ENCODE measurements around the gene AOC3. TPM values are rescaled to one million over a fixed set of nuclear protein-coding genes. Genes with fewer than 3 reads are reported as not detected.
A peak's percentile ranks its signal among the peaks of the same experiment; 100 is the strongest.

AOC3 gene
- polyA plus RNA-seq, 1 of the 3 experiments (the other 2 are of a cell fraction), result 0.03 TPM

- TF ChIP-seq MXI1 (IDR thresholded peaks at IDR 0.05; ENCODE audit: low read depth, low read length) (no peak), USF2 (IDR thresholded peaks at IDR 0.05; ENCODE audit: borderline replicate concordance, low read depth, low read length) (no peak), EZH2phosphoT487 (IDR thresholded peaks at IDR 0.05; ENCODE audit: borderline replicate concordance, low read depth) (no peak), GABPA (IDR thresholded peaks at IDR 0.05; ENCODE audit: low read depth) (0 out of 2 replicates have a peak, but pooled peaks have one; percentile 12), ELF1 (IDR thresholded peaks at IDR 0.05) (no peak), NFIC (IDR thresholded peaks at IDR 0.05; ENCODE audit: borderline replicate concordance) (peak; percentile 71), JUND (IDR thresholded peaks at IDR 0.05) (peak; percentile 52; the same call in 1 of the 2 replicates), SMC3 (IDR thresholded peaks at IDR 0.05; ENCODE audit: low read depth, low read length) (no peak), CTCF (IDR thresholded peaks at IDR 0.05) (no peak), EP300 (IDR thresholded peaks at IDR 0.05; ENCODE audit: borderline replicate concordance in 1 of 2, low read depth in 1 of 2, low read length in 1 of 2) (0 out of 4 replicates have a peak, but pooled peaks of 1 of the 2 experiments have one; percentile 29)
These were observed 41.7 kb upstream of the AOC3 start (continued) for GRCh38 chr17:42809250-42809649.

GRCh38 chr17:42814633-42815399 lies 36.2 kb upstream of the AOC3 start:
- Histone ChIP-seq H3K4me2 (peak overlapping the region; percentile 64), H3K27ac (ENCODE audit: low read depth in 2 of 2, low read length in 1 of 2) (peak overlapping the region; percentile 77 to 84), H3F3A (replicated peaks; ENCODE audit: insufficient read depth) (peaks cover 62% of the 10 kb centered on the region), H3K27me3 (ENCODE audit: insufficient read depth) (no peaks in the 10 kb centered on the region), H3K9me2 (no peaks in the 10 kb centered on the region), H3K4me3 (ENCODE audit: low read depth in 2 of 2, low read length in 1 of 2) (peak overlapping the region in 1 of 2 experiments; percentile 25; a peak in 1 of 4 replicates), H2AFZ (ENCODE audit: low read depth) (peak overlapping the region; percentile 26; the same call in 1 of the 2 replicates), H3K4me1 (ENCODE audit: control insufficient read depth in 1 of 2, insufficient read depth in 2 of 2, low read depth in 1 of 2, low read length in 1 of 2) (peaks cover 6 to 28% of the 10 kb centered on the region in 2 experiments), H4K20me1 (ENCODE audit: insufficient read depth) (no peaks in the 10 kb centered on the region; the same call in 1 of the 2 replicates), H3K9ac (peak overlapping the region; percentile 45), H3K36me3 (replicated peaks in 1 of 2; ENCODE audit: control insufficient read depth in 1 of 2, insufficient read depth in 2 of 2, low read length in 1 of 2) (peaks cover 54 to 72% of the 10 kb centered on the region in 2 experiments), H3K9me3 (no peaks in the 10 kb centered on the region), H3K79me2 (ENCODE audit: insufficient read depth) (0 out of 2 replicates have a peak, but pooled peaks cover 8% of the 10 kb centered on the region)
- no peak for DNase-seq
- ChIA-PET POLR2A (no interaction called here), CTCF (interaction anchor here (1.1 to 2.1 kb wide), 4 partner anchors 10 to 123 kb away, joined by 4 to 12 read pairs (median 6); partner anchors contain the start of gene BECN1)
- 25% methylated on average over 8 of the region's 8 CpGs for whole genome bisulfite sequencing (ENCODE audit: low lambda C conversion rate)
- no peak for TF ChIP-seq NRF1 (IDR thresholded peaks at IDR 0.05; ENCODE audit: low read depth, low read length)
- TF ChIP-seq, protein P1, sequence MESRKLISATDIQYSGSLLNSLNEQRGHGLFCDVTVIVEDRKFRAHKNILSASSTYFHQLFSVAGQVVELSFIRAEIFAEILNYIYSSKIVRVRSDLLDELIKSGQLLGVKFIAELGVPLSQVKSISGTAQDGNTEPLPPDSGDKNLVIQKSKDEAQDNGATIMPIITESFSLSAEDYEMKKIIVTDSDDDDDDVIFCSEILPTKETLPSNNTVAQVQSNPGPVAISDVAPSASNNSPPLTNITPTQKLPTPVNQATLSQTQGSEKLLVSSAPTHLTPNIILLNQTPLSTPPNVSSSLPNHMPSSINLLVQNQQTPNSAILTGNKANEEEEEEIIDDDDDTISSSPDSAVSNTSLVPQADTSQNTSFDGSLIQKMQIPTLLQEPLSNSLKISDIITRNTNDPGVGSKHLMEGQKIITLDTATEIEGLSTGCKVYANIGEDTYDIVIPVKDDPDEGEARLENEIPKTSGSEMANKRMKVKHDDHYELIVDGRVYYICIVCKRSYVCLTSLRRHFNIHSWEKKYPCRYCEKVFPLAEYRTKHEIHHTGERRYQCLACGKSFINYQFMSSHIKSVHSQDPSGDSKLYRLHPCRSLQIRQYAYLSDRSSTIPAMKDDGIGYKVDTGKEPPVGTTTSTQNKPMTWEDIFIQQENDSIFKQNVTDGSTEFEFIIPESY (IDR thresholded peaks at IDR 0.05; ENCODE audit: borderline replicate concordance, low read depth), result peak; percentile 24; the same call in 1 of the 2 replicates
- TF ChIP-seq MAX (IDR thresholded peaks at IDR 0.05; ENCODE audit: low read depth), result peak; percentile 69
- peak; percentile 71 for TF ChIP-seq FOSL2 (IDR thresholded peaks at IDR 0.05; ENCODE audit: borderline replicate concordance, low read depth)
- no peak for TF ChIP-seq CTCF (IDR thresholded peaks at IDR 0.05)
- TF ChIP-seq, protein P2, sequence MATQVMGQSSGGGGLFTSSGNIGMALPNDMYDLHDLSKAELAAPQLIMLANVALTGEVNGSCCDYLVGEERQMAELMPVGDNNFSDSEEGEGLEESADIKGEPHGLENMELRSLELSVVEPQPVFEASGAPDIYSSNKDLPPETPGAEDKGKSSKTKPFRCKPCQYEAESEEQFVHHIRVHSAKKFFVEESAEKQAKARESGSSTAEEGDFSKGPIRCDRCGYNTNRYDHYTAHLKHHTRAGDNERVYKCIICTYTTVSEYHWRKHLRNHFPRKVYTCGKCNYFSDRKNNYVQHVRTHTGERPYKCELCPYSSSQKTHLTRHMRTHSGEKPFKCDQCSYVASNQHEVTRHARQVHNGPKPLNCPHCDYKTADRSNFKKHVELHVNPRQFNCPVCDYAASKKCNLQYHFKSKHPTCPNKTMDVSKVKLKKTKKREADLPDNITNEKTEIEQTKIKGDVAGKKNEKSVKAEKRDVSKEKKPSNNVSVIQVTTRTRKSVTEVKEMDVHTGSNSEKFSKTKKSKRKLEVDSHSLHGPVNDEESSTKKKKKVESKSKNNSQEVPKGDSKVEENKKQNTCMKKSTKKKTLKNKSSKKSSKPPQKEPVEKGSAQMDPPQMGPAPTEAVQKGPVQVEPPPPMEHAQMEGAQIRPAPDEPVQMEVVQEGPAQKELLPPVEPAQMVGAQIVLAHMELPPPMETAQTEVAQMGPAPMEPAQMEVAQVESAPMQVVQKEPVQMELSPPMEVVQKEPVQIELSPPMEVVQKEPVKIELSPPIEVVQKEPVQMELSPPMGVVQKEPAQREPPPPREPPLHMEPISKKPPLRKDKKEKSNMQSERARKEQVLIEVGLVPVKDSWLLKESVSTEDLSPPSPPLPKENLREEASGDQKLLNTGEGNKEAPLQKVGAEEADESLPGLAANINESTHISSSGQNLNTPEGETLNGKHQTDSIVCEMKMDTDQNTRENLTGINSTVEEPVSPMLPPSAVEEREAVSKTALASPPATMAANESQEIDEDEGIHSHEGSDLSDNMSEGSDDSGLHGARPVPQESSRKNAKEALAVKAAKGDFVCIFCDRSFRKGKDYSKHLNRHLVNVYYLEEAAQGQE (IDR thresholded peaks at IDR 0.05; ENCODE audit: low read depth, low read length), result no peak
- no peak for TF ChIP-seq RCOR1 (IDR thresholded peaks at IDR 0.05; ENCODE audit: low read length)
- no peak for TF ChIP-seq FOXJ3 (CRISPR knock-in tag; IDR thresholded peaks at IDR 0.05)
- TF ChIP-seq MXI1 (IDR thresholded peaks at IDR 0.05; ENCODE audit: low read depth, low read length), result no peak
- TF ChIP-seq TEAD4 (IDR thresholded peaks at IDR 0.05; ENCODE audit: borderline replicate concordance, insufficient read depth), result peak; percentile 59; the same call in 1 of the 2 replicates
